ENCODE data around the gene HAUS6. TPM values are rescaled to one million over a fixed set of nuclear protein-coding genes. Genes with fewer than 3 reads are reported as not detected.
A peak's percentile ranks its signal among the peaks of the same experiment; 100 is the strongest.

The HAUS6 gene
- total RNA-seq, 5 donors from 2014 or later (not counting 1 experiment from before 2014, with no cell fraction given), result 8.7 to 17.0 (median 15.1) TPM

DNA sequence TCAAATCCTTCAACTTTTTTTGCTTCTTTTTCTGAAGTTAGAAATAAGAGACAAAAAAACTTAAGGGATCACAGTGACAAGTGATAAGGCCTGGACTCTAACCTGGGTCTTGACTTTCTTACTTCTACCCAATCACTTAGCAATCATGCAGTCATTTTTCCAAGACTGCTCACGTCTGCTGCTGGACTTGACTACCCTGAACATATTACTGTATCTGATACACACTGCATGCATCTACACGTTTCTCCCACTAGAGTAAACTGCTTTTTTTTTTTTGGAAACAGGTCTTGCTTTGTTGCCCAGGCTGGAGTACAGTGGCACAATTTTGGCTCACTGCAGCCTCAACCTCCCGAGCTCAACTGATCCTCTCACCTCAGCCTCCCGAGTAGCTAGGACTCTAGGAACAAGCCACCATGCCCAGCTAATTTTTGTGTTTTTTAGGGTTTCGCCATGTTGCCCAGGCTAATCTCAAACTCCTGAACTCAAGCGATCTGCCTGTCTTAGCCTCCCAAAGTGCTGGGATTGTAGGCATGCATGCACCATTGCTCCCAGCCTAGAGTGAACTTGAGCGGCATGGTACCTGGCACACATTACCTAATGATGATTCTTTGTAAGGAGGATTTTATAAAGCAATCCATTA lies 17.2 kb upstream of the HAUS6 start:
- H3K27ac ChIP-seq (ENCODE audit: low read length), result no peak overlapping the region
- H3K4me1 ChIP-seq (ENCODE audit: control insufficient read depth in 1 of 2, extremely low read depth in 1 of 2, insufficient read depth in 2 of 2, low read length in 2 of 2), result peaks cover 6 to 11% of the 10 kb centered on the region in 2 experiments
- peaks cover 69% of the 10 kb centered on the region for H3K36me3 Mint-ChIP-seq
- ChIA-PET CTCF (no interaction called here), POLR2A (interaction anchor here in 1 of 2 donors (0.7 kb wide), 1 partner anchor 15 kb away, joined by 3 read pairs; no protein-coding TSS in a partner anchor)
- H3K27ac Mint-ChIP-seq, result no peak overlapping the region
- no peaks in the 10 kb centered on the region for H3K9me3 Mint-ChIP-seq
- H3K27me3 ChIP-seq (replicated peaks in 1 of 2; ENCODE audit: control insufficient read depth in 2 of 2, extremely low read depth in 1 of 2, insufficient read depth in 2 of 2, low read length in 1 of 2), result no peaks in the 10 kb centered on the region
- WGBS (ENCODE audit: insufficient coverage), result 98% methylated on average over 6 of the region's 7 CpGs
- no peaks in the 10 kb centered on the region for H3K9me3 ChIP-seq
- H3K4me3 ChIP-seq (ENCODE audit: control insufficient read depth in 1 of 2, extremely low read depth in 1 of 2, low read length in 1 of 2), result no peak overlapping the region
- H3K4me1 Mint-ChIP-seq, result peaks cover 27 to 40% (median 30%) of the 10 kb centered on the region in 3 donors
- ATAC-seq (replicated peaks in 1 of 4) (no peak), DNase-seq (no peak)
- H3K4me3 Mint-ChIP-seq, result no peak overlapping the region
- peaks cover 0 to 74% of the 10 kb centered on the region in 2 donors for H3K36me3 ChIP-seq (ENCODE audit: control insufficient read depth in 2 of 2, extremely low read depth in 1 of 2, insufficient read depth in 1 of 2, low read length in 1 of 2)
- no peaks in the 10 kb centered on the region for H3K27me3 Mint-ChIP-seq

DNA sequence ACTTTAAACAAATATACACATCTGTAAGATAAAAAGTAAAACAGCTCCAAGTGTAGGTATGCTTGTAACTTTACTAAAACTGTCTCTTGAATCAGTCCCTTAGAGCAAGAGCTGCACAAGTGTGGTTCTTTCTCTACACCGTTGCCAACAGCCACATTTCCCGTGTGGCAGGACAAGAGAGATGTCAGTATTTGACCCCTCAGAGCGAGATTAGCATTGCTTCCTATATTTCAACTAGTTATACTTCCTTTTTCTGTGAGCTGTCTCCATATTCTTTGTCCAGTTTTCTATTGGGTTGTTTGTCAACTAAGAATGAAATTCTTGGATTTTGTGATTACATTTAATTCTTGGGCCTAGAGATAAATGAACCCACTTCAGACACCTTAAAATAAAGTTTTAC lies 16.5 kb upstream of the HAUS6 start:
- H3K9me3 Mint-ChIP-seq, result no peaks in the 10 kb centered on the region
- Histone ChIP-seq H3K9me3 (no peaks in the 10 kb centered on the region), H3K4me1 (ENCODE audit: control insufficient read depth in 1 of 2, extremely low read depth in 1 of 2, insufficient read depth in 2 of 2, low read length in 2 of 2) (peaks cover 4 to 10% of the 10 kb centered on the region in 2 experiments), H3K27me3 (replicated peaks in 1 of 2; ENCODE audit: control insufficient read depth in 2 of 2, extremely low read depth in 1 of 2, insufficient read depth in 2 of 2, low read length in 1 of 2) (no peaks in the 10 kb centered on the region), H3K36me3 (ENCODE audit: control insufficient read depth in 2 of 2, extremely low read depth in 1 of 2, insufficient read depth in 1 of 2, low read length in 1 of 2) (peaks cover 0 to 79% of the 10 kb centered on the region in 2 donors), H3K4me3 (ENCODE audit: control insufficient read depth in 1 of 2, extremely low read depth in 1 of 2, low read length in 1 of 2) (no peak overlapping the region), H3K27ac (ENCODE audit: low read length) (no peak overlapping the region)
- no peaks in the 10 kb centered on the region for H3K27me3 Mint-ChIP-seq
- ChIA-PET CTCF (no interaction called here), POLR2A (no interaction called here)
- peaks cover 20 to 33% (median 23%) of the 10 kb centered on the region in 3 donors for H3K4me1 Mint-ChIP-seq
- peaks cover 74% of the 10 kb centered on the region for H3K36me3 Mint-ChIP-seq
- no peak for DNase-seq
- no peak for ATAC-seq (replicated peaks in 1 of 4)
- 47% methylated on average over 2 of the region's 3 CpGs for WGBS (ENCODE audit: insufficient coverage)
- no peak overlapping the region for H3K4me3 Mint-ChIP-seq
- H3K27ac Mint-ChIP-seq, result no peak overlapping the region

GRCh38 chr9:19117039-19117716 lies 14.5 kb upstream of the HAUS6 start:
- ATAC-seq (replicated peaks in 1 of 4) (no peak), DNase-seq (no peak)
- H3K27me3 Mint-ChIP-seq, result no peaks in the 10 kb centered on the region
- H3K27ac Mint-ChIP-seq, result peak overlapping the region in 1 of 2 donors; percentile 58
- Histone ChIP-seq H3K9me3 (no peaks in the 10 kb centered on the region), H3K36me3 (ENCODE audit: control insufficient read depth in 2 of 2, extremely low read depth in 1 of 2, insufficient read depth in 1 of 2, low read length in 1 of 2) (peaks cover 0 to 67% of the 10 kb centered on the region in 2 donors), H3K27ac (ENCODE audit: low read length) (no peak overlapping the region), H3K27me3 (replicated peaks in 1 of 2; ENCODE audit: control insufficient read depth in 2 of 2, extremely low read depth in 1 of 2, insufficient read depth in 2 of 2, low read length in 1 of 2) (no peaks in the 10 kb centered on the region), H3K4me3 (ENCODE audit: control insufficient read depth in 1 of 2, extremely low read depth in 1 of 2, low read length in 1 of 2) (no peak overlapping the region), H3K4me1 (ENCODE audit: control insufficient read depth in 1 of 2, extremely low read depth in 1 of 2, insufficient read depth in 2 of 2, low read length in 2 of 2) (no peaks in the 10 kb centered on the region)
- WGBS (ENCODE audit: insufficient coverage), result no CpG with 5 or more reads among the region's 5 CpGs
- no peak overlapping the region for H3K4me3 Mint-ChIP-seq
- H3K36me3 Mint-ChIP-seq, result peaks cover 62% of the 10 kb centered on the region
- POLR2A ChIA-PET, result no interaction called here
- H3K9me3 Mint-ChIP-seq, result no peaks in the 10 kb centered on the region
- peaks cover 0 to 13% (median 4%) of the 10 kb centered on the region in 3 donors for H3K4me1 Mint-ChIP-seq
- CTCF ChIA-PET, result interaction anchor here in 1 of 2 donors (1.0 kb wide), 1 partner anchor 24 kb away, joined by 3 read pairs; no protein-coding TSS in a partner anchor

DNA sequence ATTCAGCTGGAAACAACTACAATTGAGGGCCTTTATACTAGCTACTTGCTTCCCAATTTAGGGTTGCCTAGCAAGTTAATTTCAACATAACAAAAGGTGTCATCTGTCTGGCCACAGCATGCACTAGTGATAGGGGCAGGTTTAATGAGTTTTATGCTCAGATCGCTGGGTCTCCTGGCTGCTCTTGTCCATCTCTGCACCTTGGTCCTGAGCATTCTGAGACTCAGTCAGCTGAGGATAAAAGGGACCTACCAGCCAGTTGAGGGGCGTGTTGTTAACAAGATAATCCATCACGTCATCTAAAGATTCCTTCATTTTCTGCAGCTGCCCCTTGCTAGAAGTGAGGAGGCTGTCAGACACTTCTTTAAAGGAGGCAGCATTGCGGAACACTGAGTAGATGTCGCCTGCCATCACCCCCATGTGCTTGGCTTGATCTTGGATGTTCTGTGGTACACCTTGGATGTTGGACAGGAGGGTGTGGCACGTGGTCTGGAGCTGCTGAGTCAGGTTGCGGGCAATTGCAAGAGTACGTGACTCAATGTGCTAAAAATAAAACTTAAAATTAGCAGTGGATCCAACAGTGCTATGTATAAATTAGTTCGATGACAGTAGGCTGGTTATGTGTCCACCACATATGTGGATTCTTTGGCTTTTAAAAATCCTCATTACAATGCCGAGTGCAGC lies 13.5 kb upstream of the HAUS6 start:
- Mint-ChIP-seq H3K9me3 (no peaks in the 10 kb centered on the region), H3K4me3 (no peak overlapping the region), H3K27me3 (no peaks in the 10 kb centered on the region), H3K27ac (no peak overlapping the region), H3K36me3 (peaks cover 60% of the 10 kb centered on the region), H3K4me1 (peaks cover 0 to 11% (median 4%) of the 10 kb centered on the region in 3 donors)
- ATAC-seq (replicated peaks in 1 of 4), result no peak
- H3K4me3 ChIP-seq (ENCODE audit: control insufficient read depth in 1 of 2, extremely low read depth in 1 of 2, low read length in 1 of 2), result no peak overlapping the region
- 94% methylated on average over 5 of the region's 10 CpGs for WGBS (ENCODE audit: insufficient coverage)
- peaks cover 0 to 69% of the 10 kb centered on the region in 2 donors for H3K36me3 ChIP-seq (ENCODE audit: control insufficient read depth in 2 of 2, extremely low read depth in 1 of 2, insufficient read depth in 1 of 2, low read length in 1 of 2)
- CTCF ChIA-PET, result interaction anchor here in 1 of 2 donors (0.7 to 1.0 kb wide), 2 partner anchors 25 to 31 kb away, joined by 3 read pairs; no protein-coding TSS in a partner anchor
- no peaks in the 10 kb centered on the region for H3K27me3 ChIP-seq (replicated peaks in 1 of 2; ENCODE audit: control insufficient read depth in 2 of 2, extremely low read depth in 1 of 2, insufficient read depth in 2 of 2, low read length in 1 of 2)
- POLR2A ChIA-PET, result no interaction called here
- no peak overlapping the region for H3K27ac ChIP-seq (ENCODE audit: low read length)
- H3K9me3 ChIP-seq, result no peaks in the 10 kb centered on the region
- H3K4me1 ChIP-seq (ENCODE audit: control insufficient read depth in 1 of 2, extremely low read depth in 1 of 2, insufficient read depth in 2 of 2, low read length in 2 of 2), result no peaks in the 10 kb centered on the region
- DNase-seq, result no peak

DNA sequence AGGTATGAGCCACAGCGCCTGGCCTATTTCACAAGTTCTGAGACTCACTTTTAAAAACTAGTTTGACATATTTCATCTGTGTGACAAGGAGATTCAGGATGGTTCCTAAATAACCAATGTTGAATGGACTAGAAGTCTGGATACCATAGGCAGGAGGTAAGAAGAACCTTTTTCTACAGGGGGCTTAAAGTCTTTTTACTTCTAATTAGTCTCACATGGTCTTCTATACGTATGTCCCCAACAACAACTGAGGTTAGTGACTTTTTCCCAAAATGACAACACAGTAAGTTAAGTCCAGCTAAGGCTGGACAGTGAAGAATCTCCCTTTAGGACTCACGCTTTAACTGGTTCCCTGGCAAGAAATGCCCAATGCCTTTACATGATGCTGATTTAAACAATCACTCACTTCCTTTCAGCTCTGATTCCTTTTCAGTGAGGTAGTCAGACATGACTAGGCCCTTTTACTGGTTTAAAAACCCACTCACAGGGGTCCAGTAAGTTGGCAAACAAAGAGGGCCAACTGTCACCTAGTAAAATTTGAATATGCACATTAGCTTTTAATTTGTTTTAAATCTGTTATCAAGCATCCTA lies 12.1 kb upstream of the HAUS6 start:
- Mint-ChIP-seq H3K4me1 (peaks cover 0 to 9% (median under 1%) of the 10 kb centered on the region in 3 donors), H3K4me3 (no peak overlapping the region), H3K27ac (no peak overlapping the region), H3K36me3 (peaks cover 46% of the 10 kb centered on the region), H3K27me3 (no peaks in the 10 kb centered on the region), H3K9me3 (no peaks in the 10 kb centered on the region)
- ChIA-PET POLR2A (interaction anchor here in 1 of 2 donors (0.6 kb wide), 1 partner anchor 9 kb away, joined by 3 read pairs; no protein-coding TSS in a partner anchor), CTCF (no interaction called here)
- WGBS (ENCODE audit: insufficient coverage), result 94% methylated on average over 2 of the region's 3 CpGs
- ATAC-seq (replicated peaks in 1 of 4) (no peak), DNase-seq (no peak)
- Histone ChIP-seq H3K27me3 (replicated peaks in 1 of 2; ENCODE audit: control insufficient read depth in 2 of 2, extremely low read depth in 1 of 2, insufficient read depth in 2 of 2, low read length in 1 of 2) (no peaks in the 10 kb centered on the region), H3K36me3 (ENCODE audit: control insufficient read depth in 2 of 2, extremely low read depth in 1 of 2, insufficient read depth in 1 of 2, low read length in 1 of 2) (peaks cover 0 to 55% of the 10 kb centered on the region in 2 donors), H3K4me1 (ENCODE audit: control insufficient read depth in 1 of 2, extremely low read depth in 1 of 2, insufficient read depth in 2 of 2, low read length in 2 of 2) (no peaks in the 10 kb centered on the region), H3K9me3 (no peaks in the 10 kb centered on the region), H3K4me3 (ENCODE audit: control insufficient read depth in 1 of 2, extremely low read depth in 1 of 2, low read length in 1 of 2) (no peak overlapping the region), H3K27ac (ENCODE audit: low read length) (no peak overlapping the region)

Data from T-cell (primary cell).